KOPT-K1 (cell line): ENCODE data around the gene CHCHD6.

Experiments used
- H3K27ac ChIP-seq: fragments of 200-600 bp; sonication (generic); 2 replicates; pipeline ENCODE4 v1.5.1; 2016; ENCODE audit warnings: antibody characterized with exemption, mild to moderate bottlenecking, low read depth, low read length; ENCODE audit not compliant: poor library complexity, severe bottlenecking
- H3K36me3 ChIP-seq: fragments of 200-600 bp; sonication (generic); 2 replicates; pipeline ENCODE4 v1.5.1; 2017; ENCODE audit warnings: antibody characterized with exemption, mild to moderate bottlenecking, low read length, moderate library complexity; ENCODE audit not compliant: insufficient read depth
- H3K9me3 ChIP-seq: fragments of 200-600 bp; sonication (generic); 2 replicates; pipeline ENCODE4 v1.5.1; 2017; ENCODE audit warnings: antibody characterized with exemption, low read length, mild to moderate bottlenecking; ENCODE audit not compliant: insufficient read depth, poor library complexity, severe bottlenecking

Gene CHCHD6

GRCh38 chr3:126917232-126917804 is 213.3 kb downstream of the CHCHD6 start:
- 0 out of 2 replicates have a peak, but pooled peaks cover 5% of the 10 kb centered on the region for H3K36me3 ChIP-seq
- no peak overlapping the region for H3K27ac ChIP-seq
- H3K9me3 ChIP-seq, result peaks cover 7% of the 10 kb centered on the region

GRCh38 chr3:126918355-126918821 is 214.3 kb downstream of the CHCHD6 start:
- peaks cover 7% of the 10 kb centered on the region for H3K9me3 ChIP-seq
- 0 out of 2 replicates have a peak, but pooled peaks cover 5% of the 10 kb centered on the region for H3K36me3 ChIP-seq
- H3K27ac ChIP-seq, result no peak overlapping the region

- H3K27ac ChIP-seq, result no peak overlapping the region
- H3K9me3 ChIP-seq, result peaks cover 7% of the 10 kb centered on the region
- H3K36me3 ChIP-seq, result 0 out of 2 replicates have a peak, but pooled peaks cover 5% of the 10 kb centered on the region
Observed at GRCh38 chr3:126921085-126921824, 217.2 kb downstream of the CHCHD6 start.

GRCh38 chr3:126922466-126922865 is 218.4 kb downstream of the CHCHD6 start:
- H3K27ac ChIP-seq, result no peak overlapping the region

GRCh38 chr3:126923423-126923822 is 219.4 kb downstream of the CHCHD6 start:
- 0 out of 2 replicates have a peak, but pooled peaks cover 5% of the 10 kb centered on the region for H3K36me3 ChIP-seq
- H3K9me3 ChIP-seq, result peaks cover 7% of the 10 kb centered on the region
- H3K27ac ChIP-seq, result no peak overlapping the region

More at GRCh38 chr3:126922466-126922865, 218.4 kb downstream of the CHCHD6 start:
- Histone ChIP-seq H3K9me3 (peaks cover 7% of the 10 kb centered on the region), H3K36me3 (0 out of 2 replicates have a peak, but pooled peaks cover 5% of the 10 kb centered on the region)

GRCh38 chr3:126923895-126924294 is 219.9 kb downstream of the CHCHD6 start:
- Histone ChIP-seq H3K36me3 (0 out of 2 replicates have a peak, but pooled peaks cover 5% of the 10 kb centered on the region), H3K9me3 (peaks cover 7% of the 10 kb centered on the region), H3K27ac (no peak overlapping the region)

- Histone ChIP-seq H3K36me3 (0 out of 2 replicates have a peak, but pooled peaks cover 5% of the 10 kb centered on the region), H3K9me3 (peaks cover 7% of the 10 kb centered on the region), H3K27ac (no peak overlapping the region)
Observed at GRCh38 chr3:126924458-126924857, 220.4 kb downstream of the CHCHD6 start.

GRCh38 chr3:126925411-126926171 is 221.6 kb downstream of the CHCHD6 start:
- no peak overlapping the region for H3K27ac ChIP-seq
- 0 out of 2 replicates have a peak, but pooled peaks cover 3% of the 10 kb centered on the region for H3K36me3 ChIP-seq
- peaks cover 2% of the 10 kb centered on the region for H3K9me3 ChIP-seq

- Histone ChIP-seq H3K27ac (no peak overlapping the region), H3K36me3 (no peaks in the 10 kb centered on the region), H3K9me3 (no peaks in the 10 kb centered on the region)
Observed at GRCh38 chr3:126926684-126927400, 222.8 kb downstream of the CHCHD6 start.

- Histone ChIP-seq H3K36me3 (no peaks in the 10 kb centered on the region), H3K9me3 (no peaks in the 10 kb centered on the region), H3K27ac (no peak overlapping the region)
Observed at GRCh38 chr3:126927401-126927750, 223.3 kb downstream of the CHCHD6 start.

- Histone ChIP-seq H3K9me3 (no peaks in the 10 kb centered on the region), H3K36me3 (no peaks in the 10 kb centered on the region), H3K27ac (no peak overlapping the region)
Observed at GRCh38 chr3:126927846-126928245, 223.8 kb downstream of the CHCHD6 start.

- Histone ChIP-seq H3K36me3 (no peaks in the 10 kb centered on the region), H3K9me3 (no peaks in the 10 kb centered on the region), H3K27ac (no peak overlapping the region)
Observed at GRCh38 chr3:126928921-126929474, 225.0 kb downstream of the CHCHD6 start.

GRCh38 chr3:126930936-126931600 is 227.0 kb downstream of the CHCHD6 start:
- no peak overlapping the region for H3K27ac ChIP-seq
- no peaks in the 10 kb centered on the region for H3K9me3 ChIP-seq
- H3K36me3 ChIP-seq, result no peaks in the 10 kb centered on the region

GRCh38 chr3:126931806-126932187 is 227.8 kb downstream of the CHCHD6 start:
- no peaks in the 10 kb centered on the region for H3K36me3 ChIP-seq
- H3K9me3 ChIP-seq, result no peaks in the 10 kb centered on the region
- H3K27ac ChIP-seq, result no peak overlapping the region
